ENCODE results near the gene C4orf36. TPM values are rescaled to one million over a fixed set of nuclear protein-coding genes. Genes with fewer than 3 reads are reported as not detected.

C4orf36 gene
- total RNA-seq, 4 donors from 2014 or later, result 0.83 to 2.4 (median 1.4) TPM; not detected in 1

- DNase-seq (ENCODE audit: low spot score in 2 of 2), result peak in 1 of 2 donors; percentile 84
- Histone ChIP-seq H3K4me1 (peaks cover 60% of the 10 kb centered on the region), H3K27ac (peak overlapping the region; percentile 99), H3K36me3 (peaks cover 3% of the 10 kb centered on the region), H3K9me3 (no peaks in the 10 kb centered on the region), H3K4me3 (peak overlapping the region; percentile 78), H3K27me3 (no peaks in the 10 kb centered on the region)
- WGBS, result 8% methylated on average over 36 of the region's 36 CpGs
- no peak for TF ChIP-seq CTCF (IDR thresholded peaks at IDR 0.05)
- TF ChIP-seq POLR2A (IDR thresholded peaks at IDR 0.05), result peak; percentile 23 to 71
- no peak for TF ChIP-seq EP300 (IDR thresholded peaks at IDR 0.05)
- TF ChIP-seq POLR2AphosphoS5 (IDR thresholded peaks at IDR 0.05), result peak in 1 of 3 donors; percentile 14
Observed at GRCh38 chr4:86935853-86936733, 43.9 kb upstream of the C4orf36 start.

- peak; percentile 81 to 86 for DNase-seq (ENCODE audit: low spot score in 2 of 2)
Observed at GRCh38 chr4:86935566-86935852, 43.3 kb upstream of the C4orf36 start.

GRCh38 chr4:86934771-86935565 lies 42.7 kb upstream of the C4orf36 start, which contains the start of gene AFF1:
AFF1 (plus strand) TSS chr4:86935011; CDS start chr4:86948534, 13,523 bp downstream.
- Histone ChIP-seq H3K4me3 (peak within 1 kb of the TSS; percentile 78), H3K36me3 (peaks cover 4% of the 10 kb centered on the region), H3K4me1 (peaks cover 56% of the 10 kb centered on the region), H3K27me3 (no peaks in the 10 kb centered on the region), H3K27ac (peak within 1 kb of the TSS; percentile 99), H3K9me3 (no peaks in the 10 kb centered on the region)
- peak; percentile 96 for DNase-seq (ENCODE audit: low spot score in 2 of 2)
- peak in 1 of 2 donors; percentile 69 for TF ChIP-seq CTCF (IDR thresholded peaks at IDR 0.05)
- TF ChIP-seq POLR2A (IDR thresholded peaks at IDR 0.05), result peak in 1 of 2 donors; percentile 82
- no peak for TF ChIP-seq EP300 (IDR thresholded peaks at IDR 0.05)
- peak in 2 of 3 donors; percentile 46 to 83 for TF ChIP-seq POLR2AphosphoS5 (IDR thresholded peaks at IDR 0.05)
- under 1% methylated on average over 47 of the region's 97 CpGs for WGBS

More at GRCh38 chr4:86935566-86935852, 43.3 kb upstream of the C4orf36 start:
- H3K9me3 ChIP-seq, result no peaks in the 10 kb centered on the region
- H3K4me3 ChIP-seq, result peak overlapping the region; percentile 78
- H3K27ac ChIP-seq, result peak overlapping the region; percentile 99
- no peak for TF ChIP-seq CTCF (IDR thresholded peaks at IDR 0.05)
- TF ChIP-seq POLR2A (IDR thresholded peaks at IDR 0.05), result no peak
- no peak for TF ChIP-seq EP300 (IDR thresholded peaks at IDR 0.05)
- TF ChIP-seq POLR2AphosphoS5 (IDR thresholded peaks at IDR 0.05), result no peak
- H3K4me1 ChIP-seq, result peaks cover 61% of the 10 kb centered on the region
- H3K27me3 ChIP-seq, result no peaks in the 10 kb centered on the region
- peaks cover 4% of the 10 kb centered on the region for H3K36me3 ChIP-seq
- WGBS, result 3% methylated on average over 14 of the region's 16 CpGs

GRCh38 chr4:86934147-86934770 lies 42.0 kb upstream of the C4orf36 start:
- 2% methylated on average over 15 of the region's 15 CpGs for WGBS
- Histone ChIP-seq H3K27me3 (no peaks in the 10 kb centered on the region), H3K4me3 (peak overlapping the region; percentile 78), H3K36me3 (peaks cover 4% of the 10 kb centered on the region), H3K9me3 (no peaks in the 10 kb centered on the region), H3K27ac (peak overlapping the region; percentile 99), H3K4me1 (peaks cover 49% of the 10 kb centered on the region)
- TF ChIP-seq POLR2A (IDR thresholded peaks at IDR 0.05) (no peak), CTCF (IDR thresholded peaks at IDR 0.05) (no peak), EP300 (IDR thresholded peaks at IDR 0.05) (no peak), POLR2AphosphoS5 (IDR thresholded peaks at IDR 0.05) (no peak)
- DNase-seq (ENCODE audit: low spot score in 2 of 2), result no peak
